ENCODE data around the gene DOHH. TPM values are rescaled to one million over a fixed set of nuclear protein-coding genes. Genes with fewer than 3 reads are reported as not detected.

Gene DOHH
- total RNA-seq, 1 donor = 8.3 TPM

GRCh38 chr19:3462991-3463713 is 37.3 kb downstream of the DOHH start:
- Histone ChIP-seq H3K27me3 (ENCODE audit: insufficient read depth, low read length) (no peaks in the 10 kb centered on the region), H3K36me3 (ENCODE audit: insufficient read depth, low read length) (peaks cover 28% of the 10 kb centered on the region), H3K9me3 (ENCODE audit: low read depth, low read length) (no peaks in the 10 kb centered on the region), H3K27ac (ENCODE audit: low read depth, low read length) (no peak overlapping the region), H3K79me2 (ENCODE audit: insufficient read depth, low read length) (peaks cover 24% of the 10 kb centered on the region), H3K4me2 (ENCODE audit: insufficient read depth, low read length) (no peak overlapping the region), H3K4me1 (ENCODE audit: insufficient read depth, low read length) (peaks cover 21% of the 10 kb centered on the region), H2AFZ (ENCODE audit: low read length) (no peak overlapping the region), H3K4me3 (ENCODE audit: insufficient read depth, low read length) (no peak overlapping the region), H4K20me1 (ENCODE audit: insufficient read depth, low read length) (peaks cover 31% of the 10 kb centered on the region)
- TF ChIP-seq CTCF (IDR thresholded peaks at IDR 0.05; ENCODE audit: extremely low read depth, low read depth, low read length) = no peak
- peak; percentile 60 for DNase-seq (ENCODE audit: insufficient read length, low spot score, missing footprints)

GRCh38 chr19:3459965-3460582 is 40.4 kb downstream of the DOHH start:
- Histone ChIP-seq H3K4me1 (ENCODE audit: insufficient read depth, low read length) (peaks cover 33% of the 10 kb centered on the region), H3K9me3 (ENCODE audit: low read depth, low read length) (no peaks in the 10 kb centered on the region), H3K27ac (ENCODE audit: low read depth, low read length) (peak overlapping the region; percentile 93), H3K27me3 (ENCODE audit: insufficient read depth, low read length) (no peaks in the 10 kb centered on the region), H2AFZ (ENCODE audit: low read length) (no peak overlapping the region), H3K4me3 (ENCODE audit: insufficient read depth, low read length) (peak overlapping the region; percentile 15), H3K4me2 (ENCODE audit: insufficient read depth, low read length) (peak overlapping the region; percentile 17), H3K36me3 (ENCODE audit: insufficient read depth, low read length) (peaks cover 29% of the 10 kb centered on the region), H3K79me2 (ENCODE audit: insufficient read depth, low read length) (peaks cover 54% of the 10 kb centered on the region), H4K20me1 (ENCODE audit: insufficient read depth, low read length) (peaks cover 44% of the 10 kb centered on the region)
- DNase-seq (ENCODE audit: insufficient read length, low spot score, missing footprints) = peak; percentile 63
- TF ChIP-seq CTCF (IDR thresholded peaks at IDR 0.05; ENCODE audit: extremely low read depth, low read depth, low read length) = no peak

- TF ChIP-seq CTCF (IDR thresholded peaks at IDR 0.05; ENCODE audit: extremely low read depth, low read depth, low read length) = no peak
- Histone ChIP-seq H3K27ac (ENCODE audit: low read depth, low read length) (peak overlapping the region; percentile 93), H3K27me3 (ENCODE audit: insufficient read depth, low read length) (no peaks in the 10 kb centered on the region), H3K4me2 (ENCODE audit: insufficient read depth, low read length) (peak overlapping the region; percentile 51), H3K36me3 (ENCODE audit: insufficient read depth, low read length) (peaks cover 37% of the 10 kb centered on the region), H3K79me2 (ENCODE audit: insufficient read depth, low read length) (peaks cover 61% of the 10 kb centered on the region), H2AFZ (ENCODE audit: low read length) (no peak overlapping the region), H3K4me3 (ENCODE audit: insufficient read depth, low read length) (peak overlapping the region; percentile 22), H3K4me1 (ENCODE audit: insufficient read depth, low read length) (peaks cover 33% of the 10 kb centered on the region), H3K9me3 (ENCODE audit: low read depth, low read length) (no peaks in the 10 kb centered on the region), H4K20me1 (ENCODE audit: insufficient read depth, low read length) (peaks cover 51% of the 10 kb centered on the region)
- peak; percentile 100 for DNase-seq (ENCODE audit: insufficient read length, low spot score, missing footprints)
Observed at GRCh38 chr19:3459089-3459881, 41.2 kb downstream of the DOHH start.
